GM19455 (cell line): ENCODE results near the gene AQR.

Experiments
- ATAC-seq: cut with Tn5 transposase; IDR thresholded peaks from one replicate; pipeline ENCODE4 v1.9.1; 2021; ENCODE audit not compliant: unreplicated experiment

The AQR gene

DNA sequence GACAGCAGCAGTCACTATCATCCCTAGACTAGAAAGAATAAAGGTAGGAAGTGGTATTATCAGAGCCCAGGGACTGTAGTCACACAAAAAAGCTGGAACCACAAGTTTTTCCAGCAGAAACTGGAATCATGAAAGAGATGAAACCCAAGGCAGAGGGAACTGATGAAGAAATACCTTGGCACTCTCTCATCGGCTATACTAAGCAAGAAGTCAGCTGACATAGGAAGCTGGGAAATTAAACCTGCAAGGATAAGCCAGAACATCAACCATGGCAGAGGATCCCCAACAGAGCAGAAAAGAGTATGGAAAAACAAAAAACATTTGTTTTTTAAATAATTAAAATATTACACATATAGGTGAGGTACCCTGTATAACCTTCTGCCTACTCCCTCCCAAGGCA lies 86.5 kb downstream of the AQR start:
- no peak for ATAC-seq

DNA sequence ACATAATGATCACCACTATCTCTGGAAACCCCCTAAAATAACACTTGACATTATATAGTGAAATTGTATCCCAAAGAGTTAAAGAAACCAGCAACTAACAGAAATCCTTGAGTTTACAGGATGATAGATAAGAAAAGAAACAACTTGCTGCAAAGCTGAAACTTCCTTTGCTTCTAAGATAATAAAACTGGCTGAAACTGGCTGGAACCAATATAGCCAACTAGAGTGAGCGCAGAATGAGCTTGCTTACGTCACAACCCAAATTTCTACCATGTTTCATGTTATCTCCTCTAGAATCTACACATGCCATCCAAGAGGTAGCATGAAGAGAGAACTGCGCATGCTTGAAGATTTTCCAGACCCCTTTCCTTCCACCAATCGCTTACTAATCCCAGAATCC lies 90.4 kb downstream of the AQR start:
- no peak for ATAC-seq

DNA sequence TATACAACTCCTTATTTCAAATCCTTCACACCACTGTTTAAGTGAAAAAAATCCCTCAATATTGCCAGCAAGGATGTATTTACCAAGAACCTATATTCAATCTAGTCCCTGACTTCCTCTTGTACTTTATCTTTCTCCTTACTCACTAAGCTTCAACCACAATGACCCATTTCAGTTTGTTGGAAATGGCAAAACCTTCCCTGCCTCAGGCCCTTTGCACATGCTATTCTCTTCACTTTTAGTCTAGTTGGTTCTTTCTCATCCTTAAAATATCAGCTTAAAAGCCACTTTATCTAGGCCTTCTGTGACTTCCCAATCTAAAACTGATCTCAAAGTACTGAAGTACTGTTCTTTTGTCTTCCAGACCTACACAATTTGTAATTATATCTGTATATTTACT lies 92.9 kb downstream of the AQR start:
- ATAC-seq, result no peak

DNA sequence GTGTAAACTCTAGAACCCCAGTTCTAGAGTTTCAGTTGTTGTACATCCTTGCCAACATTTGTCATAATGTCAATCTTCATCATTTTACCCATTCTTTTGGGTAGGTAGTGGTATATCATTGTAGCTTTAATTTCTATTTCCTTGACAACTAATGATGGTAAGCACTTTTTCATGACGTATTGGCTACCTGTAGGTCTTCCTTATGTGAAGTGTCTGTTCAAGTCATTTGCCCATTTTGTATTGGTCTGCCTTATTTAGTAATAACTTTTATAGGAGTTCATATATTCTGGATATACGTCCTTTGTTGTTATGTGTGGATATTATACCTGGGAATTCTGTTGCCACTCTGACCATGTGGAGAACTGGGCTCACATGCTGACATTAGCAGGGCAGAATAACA lies 100.4 kb downstream of the AQR start:
- ATAC-seq, result no peak

DNA sequence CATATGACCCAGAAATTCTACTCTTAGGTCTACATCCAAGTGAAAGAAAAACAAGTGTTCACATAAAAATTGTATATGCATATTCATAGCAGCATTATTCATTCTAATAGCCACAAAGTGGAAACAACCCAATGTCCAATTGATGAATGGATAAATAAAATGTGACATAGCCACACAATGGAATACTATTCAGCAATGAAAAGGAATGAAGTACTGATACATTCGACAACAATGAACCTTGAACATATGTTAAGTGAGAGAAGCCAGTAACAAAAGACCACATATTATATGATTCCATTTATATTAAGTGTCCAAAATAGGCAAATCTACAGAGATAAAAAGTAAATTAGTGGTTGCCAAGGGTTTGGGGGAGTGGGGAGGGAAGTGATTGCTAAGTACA lies 104.0 kb downstream of the AQR start:
- ATAC-seq, result no peak

DNA sequence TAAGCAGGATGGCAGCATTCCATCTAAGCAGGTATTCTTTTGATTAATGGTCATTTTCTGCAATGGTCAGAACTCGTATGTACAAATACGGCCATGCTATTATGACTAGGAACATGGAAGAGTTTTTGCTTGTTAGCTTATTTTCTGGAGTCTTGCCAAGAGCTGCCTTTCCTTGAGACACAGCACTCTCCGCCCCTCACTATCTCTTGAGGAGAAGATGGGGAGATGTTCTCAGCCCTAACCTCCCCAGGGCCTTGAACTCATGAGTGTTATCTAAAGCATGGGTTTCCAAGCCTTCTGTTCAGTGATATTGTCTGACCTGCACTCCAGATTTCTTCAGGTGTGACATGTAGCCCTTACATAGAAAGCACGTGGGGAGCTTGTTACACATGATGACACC lies 108.3 kb downstream of the AQR start:
- ATAC-seq, result no peak

DNA sequence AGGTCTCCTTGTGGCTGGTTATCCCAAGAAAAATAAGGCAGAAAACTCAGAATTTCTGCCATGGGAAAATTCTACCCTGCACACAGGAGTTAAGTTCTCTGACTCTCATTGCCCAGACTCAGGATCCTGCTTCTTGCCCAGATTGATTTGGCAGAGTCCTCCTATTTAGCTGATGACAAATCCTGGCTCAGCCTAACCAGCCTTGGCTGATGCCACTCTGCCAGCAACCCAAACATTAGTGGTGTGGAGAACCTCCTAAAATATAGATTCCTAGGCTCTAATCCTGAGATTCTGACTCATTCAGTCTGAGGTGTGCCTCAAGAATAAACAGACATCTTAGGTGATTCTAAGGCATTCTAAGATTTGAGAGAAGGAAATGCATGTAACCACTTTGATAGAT lies 113.6 kb downstream of the AQR start:
- no peak for ATAC-seq

DNA sequence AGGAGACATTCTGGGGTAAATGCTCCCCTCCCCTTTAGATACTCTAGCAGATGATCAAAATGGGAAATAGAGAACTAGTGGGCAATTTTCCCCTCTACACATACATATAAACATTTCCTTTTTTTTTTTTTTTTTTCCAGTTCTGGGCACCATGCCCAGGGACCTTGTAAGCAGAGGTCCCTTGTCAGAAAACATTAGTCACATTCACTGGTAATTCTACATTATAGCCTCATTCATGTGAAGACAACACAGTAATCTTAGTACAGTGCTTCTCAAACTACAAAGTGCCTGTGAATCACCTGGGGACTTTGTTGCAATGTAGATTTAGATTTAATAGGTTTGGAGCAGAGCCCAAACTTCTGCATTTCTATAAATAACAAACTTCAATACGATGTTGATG lies 114.1 kb downstream of the AQR start:
- no peak for ATAC-seq

DNA sequence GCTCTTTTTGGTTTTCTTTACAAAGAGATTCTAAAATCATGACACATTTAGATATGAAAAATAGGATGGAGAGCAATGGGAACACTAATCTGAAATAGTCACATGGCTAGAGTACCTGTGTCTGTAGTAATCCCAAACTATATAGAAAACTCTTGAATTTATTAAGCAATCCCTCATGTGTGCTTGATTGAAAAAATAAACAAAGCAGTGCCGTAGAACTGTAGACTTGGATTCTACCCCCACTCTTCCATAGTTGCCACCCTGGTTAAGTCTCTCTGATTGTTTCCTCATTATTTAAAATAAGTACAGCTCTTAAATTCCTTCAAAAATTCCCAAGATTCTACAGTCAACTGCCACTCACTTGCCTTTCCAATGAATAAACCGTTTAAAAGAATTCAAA lies 115.3 kb downstream of the AQR start:
- ATAC-seq, result no peak

DNA sequence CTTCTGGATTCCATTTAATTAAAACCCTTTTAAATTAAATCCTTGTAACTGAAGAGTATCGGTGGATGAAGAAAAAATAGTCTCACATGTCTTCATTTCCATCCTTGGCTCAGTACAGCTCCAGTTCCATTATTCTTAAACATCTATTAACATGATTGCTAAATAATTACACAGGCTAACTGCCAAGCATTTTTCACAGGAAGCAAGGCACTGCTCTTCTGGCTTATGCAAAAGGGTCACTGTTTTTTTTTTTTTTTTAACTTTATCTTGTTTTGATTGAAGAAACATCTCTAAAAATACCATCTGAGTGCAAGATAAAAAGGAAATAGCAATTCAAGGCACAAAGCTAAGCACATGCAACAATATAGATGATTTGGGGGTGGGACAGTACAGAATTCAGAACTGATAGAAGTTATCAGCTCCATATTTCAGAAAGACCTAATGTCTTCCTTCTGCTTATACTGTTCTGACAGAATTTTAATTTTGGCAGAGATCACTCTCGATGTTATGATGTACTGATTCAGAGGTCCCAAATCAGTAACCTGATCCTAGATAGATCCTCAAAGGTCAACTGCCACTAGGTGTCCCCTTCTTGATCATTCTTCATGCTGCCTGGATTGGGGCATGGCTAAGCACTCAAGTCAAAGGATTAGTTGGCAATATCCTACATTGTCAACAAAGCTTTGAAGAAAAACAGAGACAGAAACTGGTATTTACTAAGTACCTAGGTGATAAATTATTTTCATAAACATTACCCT lies 116.4 kb downstream of the AQR start:
- no peak for ATAC-seq

DNA sequence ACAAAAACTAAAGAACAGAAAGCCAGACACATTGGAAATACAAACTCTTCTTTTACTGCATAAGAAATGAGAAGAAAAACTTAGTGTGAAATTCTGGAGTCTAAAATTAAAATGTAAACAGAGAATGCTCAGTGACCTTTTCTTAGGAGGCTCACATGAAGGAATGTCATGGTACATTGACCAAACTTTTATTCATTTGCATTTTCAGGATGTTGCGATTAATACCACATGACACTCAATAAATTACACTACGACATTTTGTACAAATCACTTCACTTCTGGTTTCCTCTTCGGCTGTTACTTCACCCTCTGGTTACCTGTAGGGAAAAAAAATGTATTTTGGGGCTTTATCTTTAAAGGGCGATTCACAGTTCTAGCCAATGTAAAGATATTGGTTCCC lies 117.8 kb downstream of the AQR start:
- ATAC-seq, result no peak

DNA sequence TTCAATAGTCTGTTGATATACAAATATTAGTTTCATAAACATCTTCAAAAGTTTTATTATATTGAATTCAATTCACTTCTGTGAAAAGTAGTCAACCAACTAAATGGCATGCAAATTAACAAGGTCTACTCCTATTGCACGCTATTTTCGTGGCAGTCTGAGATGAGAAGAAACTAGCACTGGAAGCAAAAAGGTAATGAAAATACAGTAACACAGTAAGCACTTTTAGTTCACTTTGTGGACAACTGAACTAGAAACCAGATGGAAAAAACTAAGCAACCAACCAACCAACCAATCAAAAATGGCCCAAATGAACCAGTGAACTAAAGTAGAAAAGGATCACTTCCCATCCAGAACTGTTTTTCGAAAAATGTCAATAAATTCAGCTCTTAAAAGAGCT lies 118.5 kb downstream of the AQR start:
- ATAC-seq, result no peak

DNA sequence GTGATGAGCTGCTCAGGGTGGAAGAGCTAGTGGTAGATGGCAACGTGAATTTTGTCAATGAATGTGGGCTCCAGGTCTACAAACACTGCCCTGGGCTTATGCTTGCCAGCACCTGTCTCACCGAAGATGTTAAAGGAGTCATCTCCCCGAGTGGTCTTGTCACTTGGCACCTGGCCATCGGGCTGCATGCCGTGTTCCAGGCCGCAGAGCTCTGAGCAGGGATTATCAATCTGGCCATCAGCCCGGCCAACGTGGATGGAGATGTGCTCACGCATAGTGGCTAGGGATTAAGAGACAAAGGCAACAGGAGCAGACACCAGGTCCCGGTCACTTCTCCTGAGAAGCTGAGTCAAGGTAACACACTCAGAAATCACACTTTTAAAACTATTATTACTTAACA lies 119.4 kb downstream of the AQR start:
- ATAC-seq, result no peak

DNA sequence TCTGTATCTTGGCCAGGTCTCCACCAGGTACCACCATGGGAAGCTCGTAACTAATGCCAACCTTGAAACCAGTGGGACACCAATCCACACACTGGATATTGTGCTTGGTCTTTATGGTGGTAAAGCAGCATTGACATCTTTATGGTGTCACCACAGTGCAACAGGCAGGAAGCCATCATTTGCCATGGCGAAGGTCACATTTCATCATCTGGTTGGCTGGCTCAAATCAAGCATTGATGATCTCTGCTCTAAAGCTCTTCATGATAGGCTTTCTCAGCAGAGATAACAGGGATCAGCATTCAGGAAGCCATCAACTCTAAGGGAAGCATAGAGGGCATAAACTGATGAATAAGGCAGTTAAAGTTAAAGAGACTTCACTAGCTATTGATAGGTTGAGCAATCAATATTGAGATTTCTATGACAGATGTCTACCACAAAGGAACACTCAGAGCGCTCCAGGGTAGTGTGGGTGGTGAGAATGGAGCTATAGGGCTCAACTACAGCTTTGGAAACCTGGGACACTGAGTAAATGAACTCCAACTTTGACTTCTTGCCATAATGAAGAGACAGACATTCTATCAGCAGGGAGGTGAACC lies 120.1 kb downstream of the AQR start:
- ATAC-seq, result no peak

DNA sequence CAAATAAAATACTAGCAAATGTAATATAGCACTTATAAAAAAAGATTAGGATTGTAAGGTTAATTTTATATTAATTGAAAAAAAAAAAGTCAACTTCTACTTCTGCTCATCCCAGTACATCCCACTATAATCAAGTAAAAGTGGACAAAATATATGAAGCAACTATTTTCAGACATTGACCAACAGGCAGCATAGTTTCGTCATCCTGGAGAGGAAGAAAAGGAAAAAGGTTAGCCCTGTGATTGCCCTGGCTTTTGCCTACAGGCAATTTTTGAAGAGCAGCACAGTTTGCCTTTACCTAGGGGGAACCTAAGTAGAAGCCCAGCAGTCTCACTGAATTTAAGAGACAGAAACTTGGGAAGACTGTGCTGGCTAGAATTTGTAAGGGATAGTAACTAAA lies 121.9 kb downstream of the AQR start:
- no peak for ATAC-seq

DNA sequence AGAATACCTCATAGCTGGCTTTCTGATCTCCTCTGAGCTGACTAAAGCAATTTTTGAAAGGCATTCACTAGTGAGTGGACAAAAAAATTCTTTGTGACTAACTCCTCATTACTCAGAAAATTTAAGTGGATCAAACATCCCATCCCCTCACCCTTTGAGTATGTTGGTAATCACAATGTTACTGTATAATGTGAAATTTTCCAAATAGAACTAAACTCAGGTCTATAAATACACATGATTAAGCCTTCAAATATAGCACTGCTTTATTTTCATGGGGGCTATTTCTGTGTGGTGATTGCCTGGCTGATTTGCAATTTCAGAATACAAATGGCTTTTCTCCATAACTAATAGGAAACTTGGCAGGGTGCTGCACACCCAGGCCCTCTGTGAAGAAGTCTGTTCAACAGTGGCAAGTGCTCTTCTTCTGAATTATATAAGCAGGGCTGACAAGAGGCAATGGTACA lies 128.2 kb downstream of the AQR start:
- no peak for ATAC-seq

DNA sequence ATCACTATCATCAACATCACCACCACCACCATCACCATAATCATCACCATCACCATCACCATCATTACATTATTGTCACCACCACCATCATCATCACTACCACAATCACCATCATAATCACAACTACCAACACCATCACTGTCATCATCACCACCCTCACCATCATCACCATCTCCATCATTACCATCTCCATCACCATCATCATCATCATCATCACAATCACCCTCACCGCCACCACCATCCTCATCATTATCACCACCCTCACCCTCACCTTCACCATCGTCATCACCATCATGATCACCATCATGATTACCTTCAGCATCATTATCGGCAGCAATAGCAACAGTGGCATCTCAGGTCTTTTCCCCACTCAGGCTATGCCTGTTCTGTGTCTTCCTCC lies 131.3 kb downstream of the AQR start:
- ATAC-seq, result no peak

DNA sequence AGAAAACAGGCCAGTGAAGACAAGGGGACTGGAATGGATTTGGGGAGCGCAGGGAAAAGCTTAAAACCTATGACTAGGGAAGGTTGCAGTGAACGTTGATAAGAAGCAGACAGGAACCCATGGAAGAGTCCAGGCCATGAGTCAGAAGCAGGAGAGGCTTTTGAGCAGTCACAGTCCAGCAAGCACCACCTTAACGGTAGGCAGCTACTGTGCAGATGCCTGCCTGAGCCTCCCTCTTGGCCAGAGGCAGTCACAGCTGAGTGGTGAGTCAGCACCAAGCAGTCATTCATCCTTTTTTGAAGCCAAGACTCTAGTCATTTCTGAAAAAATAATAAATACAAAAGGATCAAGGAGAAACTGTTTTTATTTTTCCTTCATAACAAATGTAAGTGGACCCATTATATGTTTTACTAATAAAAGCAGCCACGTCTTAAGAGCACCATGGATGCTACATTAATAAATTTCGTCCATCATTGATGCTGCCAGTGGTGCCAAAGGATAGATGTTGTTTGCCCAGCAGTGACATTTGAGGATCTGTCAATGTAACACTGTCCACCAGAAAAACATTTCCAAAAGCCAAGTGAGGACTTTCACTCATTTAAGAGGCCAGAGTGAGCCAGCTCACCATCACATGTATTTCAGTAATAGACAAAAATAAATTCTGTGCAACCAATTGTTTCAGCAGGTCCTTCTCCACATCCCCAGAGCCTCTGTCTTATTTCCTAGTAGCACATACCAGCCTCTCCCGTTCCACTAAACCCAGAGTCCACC lies 132.1 kb downstream of the AQR start:
- no peak for ATAC-seq

DNA sequence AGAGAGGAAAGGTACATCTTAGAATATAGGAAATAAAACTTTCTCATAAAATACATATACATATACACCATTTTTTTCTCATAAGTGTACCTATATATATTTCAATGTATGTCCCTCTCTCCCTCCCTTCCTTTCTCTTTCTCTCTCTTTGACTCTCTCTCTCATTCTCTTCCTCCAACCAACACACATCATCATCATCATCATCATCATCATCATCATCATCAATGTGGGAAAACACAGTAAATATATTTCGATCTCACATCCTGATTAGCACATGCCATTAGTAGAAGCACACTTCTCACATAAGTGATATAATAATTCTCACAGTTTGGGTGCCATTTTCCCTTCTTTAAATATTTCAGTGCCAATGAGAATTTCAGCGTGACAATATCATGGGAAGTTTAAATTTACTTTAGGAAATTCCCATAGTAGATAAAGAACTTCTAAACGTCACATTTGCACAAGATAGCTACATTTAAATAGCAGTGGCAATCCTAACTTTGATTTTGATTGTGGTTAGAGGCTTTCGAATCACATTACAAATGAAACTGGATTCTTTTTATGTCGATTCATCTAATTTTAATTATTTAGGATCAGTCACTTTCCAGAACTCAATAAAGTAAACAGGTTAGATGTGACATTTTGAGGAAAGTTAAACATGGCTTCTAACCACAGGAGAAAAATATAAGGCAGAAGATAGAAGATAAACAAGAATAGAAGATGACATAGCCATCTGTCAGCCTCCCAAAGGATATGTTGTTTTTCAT lies 141.2 kb downstream of the AQR start:
- ATAC-seq, result no peak

DNA sequence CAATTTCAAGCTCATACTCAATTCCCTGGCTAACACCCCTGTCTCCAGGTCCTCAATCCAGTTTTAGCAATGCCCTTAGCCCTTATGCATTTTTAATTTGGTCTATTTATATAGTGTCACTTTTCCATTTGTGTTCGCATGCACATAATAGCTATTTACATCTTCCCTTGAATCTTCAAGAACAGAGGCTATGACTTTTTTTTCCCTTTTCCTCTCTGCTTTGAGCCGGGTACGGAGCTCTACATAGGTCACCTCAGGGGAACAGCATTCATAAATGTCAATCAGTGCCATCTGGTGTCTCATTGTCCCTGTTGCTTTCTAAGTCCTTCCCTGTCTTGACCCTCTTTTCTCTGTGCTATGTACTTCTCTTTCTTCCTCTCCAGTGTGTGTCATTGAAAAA lies 147.7 kb downstream of the AQR start:
- no peak for ATAC-seq

DNA sequence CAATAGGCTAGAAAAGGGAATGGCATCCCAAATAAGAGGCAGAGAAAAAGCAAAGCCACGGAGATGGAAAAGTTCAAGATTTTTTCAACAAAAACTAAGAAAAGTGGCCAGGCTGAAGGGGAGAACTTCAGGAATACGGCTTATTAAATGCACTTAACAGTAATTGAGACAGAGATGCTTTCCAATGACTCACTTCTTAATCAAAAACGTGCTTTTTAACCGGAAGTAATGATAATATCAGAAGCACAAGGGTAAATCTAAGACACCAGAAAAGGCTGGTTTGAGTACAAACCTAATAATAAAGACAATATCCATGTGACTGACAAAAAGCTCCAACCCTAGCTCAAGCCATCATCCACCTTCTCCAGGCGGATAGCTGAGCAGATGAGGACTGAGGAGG lies 149.4 kb downstream of the AQR start:
- no peak for ATAC-seq

DNA sequence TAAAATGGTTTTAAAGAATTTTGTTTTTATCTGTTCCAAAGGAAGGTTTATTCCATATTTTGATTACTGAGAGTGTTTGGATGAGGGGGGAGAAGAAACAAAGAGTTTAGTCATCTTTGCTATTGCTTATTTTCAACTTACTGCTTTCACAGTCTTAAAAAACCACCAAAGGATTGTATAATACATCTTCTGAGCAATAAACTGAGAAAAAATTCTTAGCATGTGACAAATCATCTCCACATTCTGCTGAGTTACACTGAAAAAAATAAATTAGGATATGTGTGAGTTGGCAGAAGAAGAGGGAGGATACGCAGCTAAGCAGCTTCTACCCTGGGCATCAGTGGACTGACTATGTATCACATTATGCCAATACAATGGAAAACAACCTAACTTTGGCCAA lies 151.0 kb downstream of the AQR start:
- no peak for ATAC-seq
